Esophagus (tissue), 2 donors: Measurements from ENCODE around the gene PLAGL1. TPM values are rescaled to one million over a fixed set of nuclear protein-coding genes. Genes with fewer than 3 reads are reported as not detected.

Experiments used
- H3K27ac ChIP-seq, 2 donors: one replicate each; pipeline ENCODE4 v1.5.1; 2013; ENCODE audit warnings: low read depth in 2 of 2, mild to moderate bottlenecking in 2 of 2, inconsistent platforms in 1 of 2, low read length in 1 of 2, moderate library complexity in 1 of 2
- H3K27me3 ChIP-seq, 2 donors: one replicate each; pipeline ENCODE4 v1.6.1; 2013; ENCODE audit warnings: low read length in 2 of 2, control low read depth in 1 of 2, mild to moderate bottlenecking in 1 of 2; ENCODE audit not compliant: insufficient read depth in 2 of 2, control insufficient read depth in 1 of 2
- H3K36me3 ChIP-seq, 2 donors: one replicate each; pipeline ENCODE4 v1.6.1; 2013; ENCODE audit warnings: low read length in 1 of 2; ENCODE audit not compliant: control insufficient read depth in 2 of 2, insufficient read depth in 2 of 2
- H3K4me1 ChIP-seq, 2 donors: one replicate each; pipeline ENCODE4 v1.6.1; 2013; ENCODE audit warnings: low read length in 1 of 2; ENCODE audit not compliant: control insufficient read depth in 2 of 2, insufficient read depth in 2 of 2
- H3K4me3 ChIP-seq, 2 donors: one replicate each; pipeline ENCODE4 v1.5.1; 2013; ENCODE audit warnings: low read length in 2 of 2, mild to moderate bottlenecking in 2 of 2, low read depth in 1 of 2, moderate library complexity in 1 of 2
- H3K9me3 ChIP-seq, 2 donors: one replicate each; pipeline ENCODE4 v1.6.1; 2013; ENCODE audit warnings: mild to moderate bottlenecking in 2 of 2, low read depth in 1 of 2, low read length in 1 of 2, moderate library complexity in 1 of 2; ENCODE audit not compliant: control insufficient read depth in 2 of 2, insufficient read depth in 1 of 2
- WGBS, 2 donors: extraction: QIAGEN DNeasy Blood & Tissue Kit; methylation state at CpG; one replicate each; pipeline ENCODE4 v1.1.7; 2013; 5-methylcytosine and 5-hydroxymethylcytosine counted together
- polyA plus RNA-seq, 2 donors: library from polyadenylated mRNA; stranded (reverse); fragments of 200-250 nt; gene quantifications; one replicate each; pipeline ENCODE4 v1.2.3, GENCODE V29; 2013
- donor health status: healthy with polysubstance abuse.
- donor health status: Bipolar disorder and iron deficiency.

PLAGL1 gene
- polyA plus RNA-seq, 2 donors: 18.7 to 21.0 TPM

DNA sequence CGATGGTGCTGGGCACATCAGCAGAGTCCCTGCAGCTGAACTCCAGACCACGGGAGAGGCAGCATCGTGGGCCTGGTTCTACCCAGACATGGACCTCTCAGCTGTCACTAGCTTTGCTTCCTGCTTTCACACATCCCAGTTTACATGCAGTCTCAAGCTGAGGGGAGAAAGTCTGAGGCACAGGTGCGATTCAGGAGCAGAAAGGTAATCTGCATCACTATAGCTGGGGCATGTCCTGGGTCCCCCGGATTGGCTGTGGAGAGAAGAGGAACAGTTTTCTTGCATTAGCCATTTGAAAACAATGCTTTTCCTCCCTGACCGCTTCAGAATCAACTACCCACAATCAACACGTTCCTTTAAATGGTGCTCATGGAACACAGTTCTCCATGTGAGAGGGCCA, 59.9 kb downstream of the PLAGL1 start:
- H3K9me3 ChIP-seq: no peaks in the 10 kb centered on the region
- no peaks in the 10 kb centered on the region for H3K4me1 ChIP-seq
- no peak overlapping the region for H3K27ac ChIP-seq
- 87 to 92% methylated on average over 7 of the region's 7 CpGs for WGBS, 2 donors
- H3K36me3 ChIP-seq: no peaks in the 10 kb centered on the region
- no peaks in the 10 kb centered on the region for H3K27me3 ChIP-seq
- no peak overlapping the region for H3K4me3 ChIP-seq

DNA sequence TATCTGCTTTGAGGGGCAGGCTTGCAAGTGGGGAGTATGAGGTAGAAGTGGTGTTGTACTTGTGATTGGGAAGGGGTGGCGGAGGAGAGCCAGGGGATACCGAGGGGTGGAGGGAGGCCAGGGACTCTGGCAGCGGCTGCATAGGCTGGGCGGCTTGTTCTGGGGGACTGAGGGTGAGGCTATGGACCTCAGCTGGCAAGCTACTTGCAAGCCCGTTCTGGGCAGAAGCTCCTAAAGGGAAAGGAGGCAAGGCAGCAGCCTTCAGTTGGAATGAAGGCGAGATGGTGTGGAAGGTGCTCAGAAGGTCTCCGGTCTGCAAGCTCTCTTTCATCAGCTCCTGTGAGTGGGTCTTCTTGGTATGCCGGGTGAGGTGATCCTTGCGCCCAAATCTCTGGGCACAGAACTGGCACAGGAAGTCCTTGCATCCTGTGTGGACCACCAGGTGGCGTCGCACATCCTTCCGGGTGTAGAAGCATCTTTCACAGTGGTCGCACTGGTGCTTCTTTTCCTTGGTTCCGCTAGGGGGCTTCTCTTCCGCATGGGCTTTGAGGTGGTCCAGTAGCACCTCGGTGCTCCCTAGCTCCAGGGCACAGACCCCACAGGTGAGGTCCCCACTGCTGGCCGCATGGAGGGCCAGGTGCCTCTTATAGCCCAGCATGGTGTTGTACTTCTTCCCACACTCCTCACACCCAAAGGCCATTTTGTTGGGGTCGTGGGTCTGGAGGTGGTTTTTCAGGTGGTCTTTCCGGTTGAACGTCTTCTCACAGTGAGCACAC, 66.0 kb downstream of the PLAGL1 start:
- H3K27me3 ChIP-seq: no peaks in the 10 kb centered on the region
- H3K9me3 ChIP-seq: no peaks in the 10 kb centered on the region
- no peak overlapping the region for H3K27ac ChIP-seq
- 70 to 71% methylated on average over 20 of the region's 20 CpGs for WGBS, 2 donors
- H3K4me3 ChIP-seq: no peak overlapping the region
- H3K36me3 ChIP-seq: no peaks in the 10 kb centered on the region
- H3K4me1 ChIP-seq: no peaks in the 10 kb centered on the region

DNA sequence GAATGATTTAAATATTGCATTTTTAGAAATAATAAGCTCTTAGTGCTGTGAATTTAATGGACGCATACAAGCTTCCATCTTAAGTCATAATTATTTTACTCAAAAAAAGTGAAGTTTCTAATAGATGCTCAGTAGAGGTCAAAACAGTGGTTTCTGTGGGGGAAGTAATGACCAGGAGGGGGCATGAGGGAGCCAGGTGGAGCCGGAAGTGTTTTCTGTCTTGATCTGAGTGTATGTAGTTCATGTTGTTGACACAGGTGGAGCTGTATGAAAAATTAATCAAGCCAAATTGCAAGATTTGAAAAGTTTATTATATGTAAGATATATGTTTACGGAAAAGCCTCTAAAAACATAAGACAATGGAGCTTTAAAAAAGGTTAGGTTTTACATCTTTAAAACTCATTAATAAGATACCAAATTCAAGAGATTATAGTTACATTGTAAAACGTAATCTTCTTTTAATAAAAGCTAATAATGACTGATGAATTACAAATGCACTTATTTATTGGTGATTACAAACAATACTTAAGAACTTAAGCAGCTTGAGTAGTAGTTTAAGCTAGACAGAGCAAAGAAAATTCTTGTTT, 68.0 kb downstream of the PLAGL1 start:
- Histone ChIP-seq H3K4me3 (no peak overlapping the region), H3K36me3 (no peaks in the 10 kb centered on the region), H3K4me1 (no peaks in the 10 kb centered on the region), H3K9me3 (no peaks in the 10 kb centered on the region), H3K27me3 (no peaks in the 10 kb centered on the region), H3K27ac (no peak overlapping the region)
- WGBS, 2 donors: 41 to 44% methylated on average over 4 of the region's 4 CpGs

DNA sequence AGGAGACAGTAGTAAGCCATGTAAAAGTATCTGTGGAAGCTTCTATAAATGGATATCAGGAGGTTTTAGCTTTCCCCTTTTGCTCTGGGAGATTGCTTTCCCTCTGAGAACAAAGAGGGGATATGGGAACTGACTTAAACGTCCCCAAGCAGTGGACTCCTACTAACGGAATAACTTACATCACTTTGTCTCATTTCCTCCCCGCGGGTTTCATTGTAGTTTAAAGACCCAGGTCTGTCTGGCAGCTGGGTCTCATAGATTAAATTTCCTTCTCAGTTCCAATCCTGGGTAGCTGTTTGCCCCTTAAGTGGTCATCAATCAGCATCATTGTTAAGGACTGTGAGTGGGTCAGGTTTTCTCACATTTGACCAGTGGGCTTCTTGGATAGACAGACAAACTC, 68.7 kb downstream of the PLAGL1 start:
- Histone ChIP-seq H3K27ac (no peak overlapping the region), H3K27me3 (no peaks in the 10 kb centered on the region), H3K9me3 (no peaks in the 10 kb centered on the region), H3K4me1 (no peaks in the 10 kb centered on the region), H3K4me3 (no peak overlapping the region), H3K36me3 (no peaks in the 10 kb centered on the region)
- WGBS, 2 donors: 46 to 58% methylated on average over 4 of the region's 4 CpGs

DNA sequence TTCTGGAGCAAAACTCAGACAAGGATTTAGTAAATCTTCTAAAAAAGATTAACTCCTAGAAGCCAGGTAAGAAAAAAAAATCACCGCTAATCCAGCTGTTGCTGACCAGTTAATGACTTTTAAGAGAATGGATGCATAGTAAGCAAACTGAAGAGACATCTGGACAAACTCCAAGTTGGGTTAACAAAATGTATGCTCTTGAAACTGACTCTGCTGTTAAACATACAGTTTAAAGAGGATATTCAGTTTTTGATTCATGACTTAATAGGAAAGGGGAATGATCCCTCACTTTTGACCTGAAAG, 70.4 kb downstream of the PLAGL1 start:
- Histone ChIP-seq H3K27ac (no peak overlapping the region), H3K9me3 (no peaks in the 10 kb centered on the region), H3K4me1 (no peaks in the 10 kb centered on the region), H3K27me3 (no peaks in the 10 kb centered on the region), H3K36me3 (no peaks in the 10 kb centered on the region), H3K4me3 (no peak overlapping the region)
- WGBS, 2 donors: 84 to 85% methylated on average over 1 of the region's 1 CpG

DNA sequence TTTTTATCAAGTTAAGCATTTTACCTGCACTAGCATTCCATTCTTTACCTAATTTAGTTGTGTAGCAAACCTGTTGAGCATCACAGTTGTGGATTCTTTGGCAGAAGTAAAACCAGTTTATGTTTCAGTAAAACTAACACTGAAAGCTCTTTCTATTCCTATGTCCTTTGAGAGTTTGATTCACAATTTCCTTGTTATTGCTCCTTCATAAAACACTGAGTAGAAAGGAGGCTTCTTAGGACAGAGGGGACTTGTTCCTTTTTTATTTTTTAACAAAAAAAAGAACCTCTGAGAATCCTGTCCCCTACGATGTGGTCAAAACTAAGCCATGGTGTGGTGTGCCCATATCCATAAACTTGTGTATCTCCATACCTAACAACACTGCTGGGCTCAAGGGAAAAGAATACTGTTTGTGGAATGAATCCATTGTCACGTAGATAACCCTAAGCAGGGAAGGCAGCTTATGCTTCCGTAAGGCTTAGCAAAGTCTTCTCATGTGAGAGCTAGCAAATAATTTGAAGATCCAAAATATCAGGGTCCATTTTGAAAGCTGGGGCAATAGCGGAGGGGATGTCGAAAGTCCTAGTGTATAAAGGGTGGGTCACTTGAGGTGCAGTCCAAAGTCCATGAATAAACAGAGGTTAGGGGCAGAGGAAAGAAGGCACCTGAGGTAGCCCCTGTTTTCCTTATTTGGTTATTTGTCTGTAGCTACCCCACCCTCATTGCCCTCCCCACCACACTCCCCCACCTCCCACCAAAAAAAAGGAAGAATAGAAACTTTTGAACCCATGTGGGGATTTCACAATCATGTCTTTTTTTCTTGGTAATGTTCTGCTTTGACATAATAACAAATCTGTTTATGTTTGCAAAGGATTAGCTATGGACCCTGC, 71.0 kb downstream of the PLAGL1 start:
- WGBS, 2 donors: 76 to 80% methylated on average over 5 of the region's 5 CpGs

DNA sequence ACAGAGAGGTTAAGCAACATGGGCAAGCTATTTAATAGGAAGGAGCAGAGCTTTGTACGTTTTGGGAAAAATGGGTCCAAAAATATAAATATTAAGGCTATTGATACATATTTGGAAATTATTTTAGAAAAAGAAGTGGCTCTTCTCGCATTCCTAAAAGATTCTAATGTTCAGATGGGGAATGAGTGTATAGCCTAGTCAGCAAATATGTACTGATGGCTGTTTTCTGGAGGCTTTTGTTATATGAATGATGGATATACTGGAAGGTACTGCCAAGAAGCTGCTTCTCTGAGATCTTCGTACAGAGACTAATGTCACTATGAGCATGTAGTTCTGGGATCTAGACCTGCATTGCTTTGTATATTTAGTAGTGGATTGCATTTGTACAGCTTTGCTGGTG, 71.7 kb downstream of the PLAGL1 start:
- Histone ChIP-seq H3K4me3 (no peak overlapping the region), H3K27ac (no peak overlapping the region), H3K9me3 (no peaks in the 10 kb centered on the region), H3K4me1 (no peaks in the 10 kb centered on the region), H3K36me3 (no peaks in the 10 kb centered on the region), H3K27me3 (no peaks in the 10 kb centered on the region)
- 83 to 86% methylated on average over 3 of the region's 3 CpGs for WGBS, 2 donors

More for the DNA sequence above, 71.0 kb downstream of the PLAGL1 start:
- Histone ChIP-seq H3K4me3 (no peak overlapping the region), H3K27me3 (no peaks in the 10 kb centered on the region), H3K9me3 (no peaks in the 10 kb centered on the region), H3K4me1 (no peaks in the 10 kb centered on the region), H3K27ac (no peak overlapping the region), H3K36me3 (no peaks in the 10 kb centered on the region)

DNA sequence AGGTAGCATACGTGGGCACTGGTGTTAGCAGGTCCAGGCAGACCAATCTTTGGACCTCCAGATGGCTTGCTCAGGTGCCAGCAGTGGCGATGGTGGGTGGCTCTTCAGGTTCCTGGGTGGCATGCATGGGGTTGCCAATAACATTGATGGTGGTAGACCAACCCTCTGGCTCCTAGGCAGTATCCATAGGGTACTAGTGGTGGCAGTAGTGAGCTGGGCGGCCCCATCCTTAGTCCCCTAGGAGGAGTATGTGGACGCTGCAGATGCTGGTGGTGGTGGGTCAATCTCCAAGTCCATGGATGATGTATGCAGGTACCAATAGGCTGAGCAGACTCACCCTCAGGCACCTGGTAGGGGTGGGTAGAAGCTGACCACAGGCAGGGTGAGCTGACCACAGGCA, 73.2 kb downstream of the PLAGL1 start:
- Histone ChIP-seq H3K36me3 (no peaks in the 10 kb centered on the region), H3K27ac (no peak overlapping the region), H3K27me3 (no peaks in the 10 kb centered on the region), H3K9me3 (no peaks in the 10 kb centered on the region), H3K4me3 (no peak overlapping the region), H3K4me1 (no peaks in the 10 kb centered on the region)
- 81 to 86% methylated on average over 4 of the region's 4 CpGs for WGBS, 2 donors

DNA sequence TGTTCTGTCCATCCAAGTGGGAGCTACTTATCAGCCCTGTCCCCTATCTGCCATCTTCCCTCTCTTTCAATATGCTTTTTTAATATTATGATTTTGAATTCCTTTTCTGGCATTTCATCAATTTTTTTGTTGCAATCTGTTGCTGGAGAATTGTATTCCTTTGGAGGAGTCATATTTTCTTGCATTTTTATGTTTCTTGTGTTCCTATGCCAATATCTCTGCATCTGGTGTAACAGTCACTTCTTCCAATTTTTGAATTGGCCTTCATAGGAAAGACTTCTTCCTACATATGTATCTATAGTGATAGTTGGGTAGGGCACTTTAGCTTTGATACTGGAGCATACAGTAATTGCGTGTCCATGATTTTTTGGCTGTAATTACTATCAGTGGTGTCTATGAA, 73.7 kb downstream of the PLAGL1 start:
- H3K27me3 ChIP-seq: no peaks in the 10 kb centered on the region
- H3K4me1 ChIP-seq: no peaks in the 10 kb centered on the region
- no peaks in the 10 kb centered on the region for H3K9me3 ChIP-seq
- WGBS, 2 donors: 88 to 92% methylated on average over 1 of the region's 1 CpG
- no peak overlapping the region for H3K4me3 ChIP-seq
- no peaks in the 10 kb centered on the region for H3K36me3 ChIP-seq
- H3K27ac ChIP-seq: no peak overlapping the region
